ENCODE data around the gene CSMD2.

CSMD2 gene

DNA sequence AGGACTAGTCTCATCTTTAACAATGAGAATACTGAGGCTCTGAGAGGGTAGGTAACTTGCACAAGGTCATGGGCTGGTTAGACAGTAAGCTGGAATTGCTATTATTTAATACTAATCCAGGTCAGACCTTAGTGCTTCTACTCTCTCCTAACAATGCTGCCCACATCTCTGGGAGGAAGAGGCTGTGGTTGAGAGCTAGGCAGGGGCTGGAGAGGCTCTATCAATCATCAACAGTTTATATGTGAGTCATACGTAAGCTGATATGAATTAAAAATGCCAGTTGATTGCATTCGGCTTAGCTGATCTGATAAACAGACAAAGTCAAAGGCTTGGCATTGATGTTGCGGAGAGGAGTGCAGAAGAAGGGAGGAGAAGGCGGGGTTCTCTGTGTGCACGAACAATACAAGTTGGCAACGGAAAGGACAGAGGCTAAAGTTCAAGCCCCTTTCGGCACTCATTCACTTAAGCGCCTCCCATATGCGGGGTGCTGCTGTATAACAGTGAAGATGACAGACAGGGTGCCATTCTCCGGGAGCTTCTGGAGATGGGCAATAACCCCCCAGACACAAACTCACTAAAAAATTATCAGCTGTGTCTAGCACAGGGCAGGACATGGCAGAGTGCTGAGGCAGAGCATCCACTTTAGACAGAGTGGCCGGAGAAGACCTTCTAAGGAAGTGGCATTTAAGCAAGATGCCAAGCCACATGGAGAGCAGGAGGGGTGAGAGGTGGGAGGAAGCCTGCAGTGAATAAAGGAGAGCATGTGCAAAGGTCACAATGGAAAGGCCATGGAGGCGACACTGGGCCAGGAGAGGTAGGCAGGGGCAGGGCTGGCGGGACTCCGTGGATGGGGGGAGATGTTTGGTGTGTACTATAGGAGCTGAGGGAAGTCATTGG lies 497.4 kb downstream of the CSMD2 start:
- TF ChIP-seq, protein P1, sequence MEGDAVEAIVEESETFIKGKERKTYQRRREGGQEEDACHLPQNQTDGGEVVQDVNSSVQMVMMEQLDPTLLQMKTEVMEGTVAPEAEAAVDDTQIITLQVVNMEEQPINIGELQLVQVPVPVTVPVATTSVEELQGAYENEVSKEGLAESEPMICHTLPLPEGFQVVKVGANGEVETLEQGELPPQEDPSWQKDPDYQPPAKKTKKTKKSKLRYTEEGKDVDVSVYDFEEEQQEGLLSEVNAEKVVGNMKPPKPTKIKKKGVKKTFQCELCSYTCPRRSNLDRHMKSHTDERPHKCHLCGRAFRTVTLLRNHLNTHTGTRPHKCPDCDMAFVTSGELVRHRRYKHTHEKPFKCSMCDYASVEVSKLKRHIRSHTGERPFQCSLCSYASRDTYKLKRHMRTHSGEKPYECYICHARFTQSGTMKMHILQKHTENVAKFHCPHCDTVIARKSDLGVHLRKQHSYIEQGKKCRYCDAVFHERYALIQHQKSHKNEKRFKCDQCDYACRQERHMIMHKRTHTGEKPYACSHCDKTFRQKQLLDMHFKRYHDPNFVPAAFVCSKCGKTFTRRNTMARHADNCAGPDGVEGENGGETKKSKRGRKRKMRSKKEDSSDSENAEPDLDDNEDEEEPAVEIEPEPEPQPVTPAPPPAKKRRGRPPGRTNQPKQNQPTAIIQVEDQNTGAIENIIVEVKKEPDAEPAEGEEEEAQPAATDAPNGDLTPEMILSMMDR (IDR thresholded peaks at IDR 0.05; ENCODE audit: low read depth, low read length) = no peak
- H3K4me3 ChIP-seq (ENCODE audit: low read depth, low read length) = no peak overlapping the region

DNA sequence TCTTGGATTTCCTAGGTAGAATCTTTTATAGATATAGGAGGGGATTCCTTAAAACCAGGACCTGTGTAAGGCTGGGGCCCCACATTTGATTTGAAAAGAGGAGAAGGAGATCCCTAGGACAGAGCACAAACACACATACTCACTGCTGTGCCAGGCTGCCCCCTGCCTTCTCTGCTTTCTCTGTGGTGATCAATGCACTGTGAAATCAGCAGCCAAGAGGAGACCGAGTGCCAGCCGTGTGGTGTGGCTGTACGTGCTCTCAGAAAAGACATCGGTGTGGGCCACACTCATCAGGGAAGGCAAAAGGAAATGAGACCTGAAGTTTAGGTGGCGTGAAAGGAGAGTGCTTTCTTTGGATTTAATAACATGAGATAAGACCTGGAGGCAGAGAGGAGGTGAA lies 498.4 kb downstream of the CSMD2 start:
- TF ChIP-seq, protein P1 (IDR thresholded peaks at IDR 0.05; ENCODE audit: low read depth, low read length) = no peak
- no peak overlapping the region for H3K4me3 ChIP-seq (ENCODE audit: low read depth, low read length)

DNA sequence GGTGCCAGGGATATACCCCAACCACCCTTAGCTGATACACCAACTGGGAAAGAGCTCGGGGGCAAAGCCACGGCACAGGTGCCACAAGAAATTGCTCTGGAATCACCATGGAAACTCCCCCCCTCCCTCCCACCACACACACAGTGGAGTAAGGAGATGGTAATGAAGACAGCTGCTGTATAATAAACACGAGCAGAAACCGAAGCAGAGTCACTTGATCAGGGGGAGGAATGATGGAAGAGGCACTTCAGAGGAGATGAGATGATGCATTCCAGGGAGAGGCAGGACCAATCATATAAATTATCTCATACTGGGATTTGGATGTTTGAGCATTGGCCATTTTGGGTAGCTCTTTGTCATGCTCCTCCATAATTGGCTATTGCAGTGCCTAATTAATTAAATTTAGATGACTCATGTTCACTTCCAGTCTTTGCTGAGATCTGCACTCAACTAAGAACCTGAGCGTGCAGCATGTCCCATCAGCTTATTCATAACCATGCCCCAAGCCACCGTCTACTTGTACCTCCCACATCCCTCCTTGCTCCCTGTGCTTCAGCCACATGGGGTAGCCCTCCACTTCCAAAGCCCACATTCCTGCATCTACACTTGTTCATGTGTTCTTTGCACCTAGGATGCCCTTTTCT lies 503.1 kb downstream of the CSMD2 start:
- H3K4me3 ChIP-seq (ENCODE audit: low read depth, low read length) = no peak overlapping the region
- TF ChIP-seq, protein P1 (IDR thresholded peaks at IDR 0.05; ENCODE audit: low read depth, low read length) = no peak

DNA sequence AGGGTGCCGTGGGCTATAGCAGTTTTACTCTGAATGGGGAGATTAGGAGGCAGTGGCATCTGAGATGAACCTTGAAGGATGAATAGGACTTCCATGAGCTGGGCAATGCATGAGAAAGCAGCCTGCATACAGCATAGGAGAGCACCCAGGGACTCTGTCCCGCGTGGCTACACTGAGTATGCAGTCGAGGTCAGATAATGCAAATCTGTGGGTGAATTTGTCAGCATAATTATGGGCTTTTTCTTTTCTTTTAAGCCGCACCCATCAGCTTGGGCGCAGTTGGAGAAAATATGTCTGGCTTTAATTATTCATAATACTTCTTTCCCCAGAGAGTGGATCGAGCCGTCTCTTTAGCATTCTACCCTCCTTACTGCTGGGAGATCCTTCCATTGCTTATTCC lies 504.1 kb downstream of the CSMD2 start:
- TF ChIP-seq, protein P1 (IDR thresholded peaks at IDR 0.05; ENCODE audit: low read depth, low read length) = no peak
- H3K4me3 ChIP-seq (ENCODE audit: low read depth, low read length) = no peak overlapping the region

DNA sequence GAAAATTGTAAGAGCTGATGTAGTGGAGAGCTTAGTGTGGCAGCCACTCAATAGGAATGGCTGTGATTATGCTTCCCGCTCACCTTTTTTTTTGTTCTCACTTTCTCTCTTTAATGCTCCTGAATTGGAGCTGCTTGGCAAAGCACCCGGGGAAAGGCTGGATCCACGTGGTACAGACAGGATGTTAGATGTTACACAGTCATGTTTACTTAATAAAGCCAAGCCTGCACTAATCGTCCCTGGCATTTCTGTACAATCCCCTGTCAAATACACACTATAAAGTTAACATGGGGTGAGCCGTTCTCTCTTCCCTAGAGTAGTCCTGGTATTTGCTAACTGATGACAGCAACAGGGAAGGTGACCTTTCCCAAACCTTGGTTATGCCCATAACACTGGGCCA lies 504.8 kb downstream of the CSMD2 start:
- TF ChIP-seq, protein P1 (IDR thresholded peaks at IDR 0.05; ENCODE audit: low read depth, low read length) = no peak
- no peak overlapping the region for H3K4me3 ChIP-seq (ENCODE audit: low read depth, low read length)

DNA sequence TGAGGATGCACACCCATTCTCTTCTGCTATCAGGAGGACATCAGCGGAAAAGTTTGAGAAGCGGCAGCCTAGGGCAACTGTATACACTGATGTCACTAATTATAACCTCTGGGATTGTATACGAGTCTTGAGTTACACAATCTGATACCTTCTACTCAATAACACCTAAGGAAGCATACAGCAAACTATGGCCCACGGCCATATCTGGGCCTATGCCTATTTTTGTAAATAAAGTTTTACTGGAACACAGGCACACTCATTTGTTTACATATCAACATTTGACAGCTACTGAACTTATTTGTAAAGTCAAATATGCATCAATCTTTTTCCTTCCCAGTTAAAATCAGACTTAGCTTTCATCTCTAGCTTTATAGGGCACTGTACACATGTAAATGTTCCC lies 505.4 kb downstream of the CSMD2 start:
- H3K4me3 ChIP-seq (ENCODE audit: low read depth, low read length) = no peak overlapping the region

More for the DNA sequence above, 505.4 kb downstream of the CSMD2 start:
- TF ChIP-seq, protein P1 (IDR thresholded peaks at IDR 0.05; ENCODE audit: low read depth, low read length) = no peak

Data from WI38 (cell line).